ENCODE results near the gene OR2M4. TPM values are rescaled to one million over a fixed set of nuclear protein-coding genes. Genes with fewer than 3 reads are reported as not detected.

Gene OR2M4
- total RNA-seq, 1 experiment from 2014 or later = not detected

DNA sequence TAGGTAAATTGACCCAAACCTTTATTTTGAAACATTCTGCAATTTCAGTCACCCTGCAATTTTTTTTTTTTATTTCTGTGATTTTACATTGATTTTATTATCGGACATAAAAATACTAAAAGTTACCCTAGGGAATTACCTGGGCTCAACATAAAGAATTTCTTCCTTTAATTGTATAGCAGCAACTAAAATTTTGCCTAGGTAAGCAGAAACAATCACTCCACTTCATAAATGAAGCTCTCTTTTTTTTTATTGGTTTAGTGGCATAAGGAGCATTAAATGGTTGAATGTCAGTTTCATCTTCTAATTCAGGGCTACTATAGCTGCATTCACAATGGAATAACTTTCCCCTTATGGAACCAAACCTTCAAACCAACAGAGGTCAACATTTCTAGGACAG lies 15.3 kb upstream of the OR2M4 start:
- DNase-seq (ENCODE audit: low read depth, low spot score) (no peak), ATAC-seq (no peak)
- RAD21 ChIA-PET (ENCODE audit: low non-redundant PET in 1 of 2, low total read pairs in 2 of 2, uncharacterized antibody in 2 of 2, unreplicated experiment in 2 of 2) = no interaction called here
- no peaks in the 10 kb centered on the region for H3K27me3 ChIP-seq (ENCODE audit: insufficient read depth, low read length)
- H3K36me3 ChIP-seq (ENCODE audit: control insufficient read depth in 1 of 2, insufficient read depth in 2 of 2, low read length in 2 of 2) = no peaks in the 10 kb centered on the region
- CTCF ChIA-PET = no interaction called here
- no peaks in the 10 kb centered on the region for H4K20me1 ChIP-seq (ENCODE audit: insufficient read depth)
- H3K9ac ChIP-seq (ENCODE audit: low read length) = no peak overlapping the region
- H2AFZ ChIP-seq (ENCODE audit: low read depth, low read length, poor library complexity, severe bottlenecking) = no peak overlapping the region
- H3K4me2 ChIP-seq (ENCODE audit: low read length) = no peak overlapping the region
- no peak overlapping the region for H3K27ac ChIP-seq (ENCODE audit: low read depth, low read length)
- H3K9me3 ChIP-seq (ENCODE audit: control insufficient read depth in 1 of 2, insufficient read depth in 1 of 2, low read depth in 1 of 2, low read length in 2 of 2) = peaks cover 7 to 17% of the 10 kb centered on the region in 2 experiments; a peak in 2 of 4 replicates
- no peak overlapping the region for H3K4me3 ChIP-seq (replicated peaks in 1 of 2; ENCODE audit: low read depth in 1 of 2, low read length in 2 of 2)
- no peaks in the 10 kb centered on the region for H3K4me1 ChIP-seq (ENCODE audit: control insufficient read depth in 1 of 2, insufficient read depth in 2 of 2, low read length in 2 of 2)
- POLR2A ChIA-PET = no interaction called here
- intact Hi-C loops (cut with micrococcal nuclease) = no loop called here
- no peaks in the 10 kb centered on the region for H3K79me2 ChIP-seq (ENCODE audit: insufficient read depth, low read length)
- BruUV-seq (replicated peaks) = no TSS peak
- TF ChIP-seq POLR2A (IDR thresholded peaks at IDR 0.05; ENCODE audit: borderline replicate concordance, extremely low read depth, insufficient read depth, insufficient read length) = no peak
- no peaks in the 10 kb centered on the region for H3K9me2 ChIP-seq (ENCODE audit: insufficient read depth)

DNA sequence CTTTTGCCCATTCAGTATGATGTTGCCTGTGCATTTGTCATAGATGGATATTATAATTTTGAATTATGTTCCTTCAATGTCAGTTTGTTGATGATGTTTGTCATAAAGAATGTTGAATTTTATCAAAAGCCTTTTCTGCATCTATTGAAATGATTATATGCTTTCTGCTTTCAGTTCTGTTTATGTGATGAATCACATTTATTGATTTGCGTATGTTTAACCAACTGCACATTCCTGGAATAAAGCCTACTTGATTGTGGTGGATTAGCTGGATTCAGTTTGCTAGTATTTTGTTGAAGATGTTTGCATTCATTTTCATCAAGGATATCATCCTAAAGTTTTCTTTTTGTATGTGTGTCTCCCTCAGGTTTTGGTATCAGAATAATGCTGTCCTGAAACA lies 5.7 kb upstream of the OR2M4 start:
- TF ChIP-seq POLR2A (IDR thresholded peaks at IDR 0.05; ENCODE audit: borderline replicate concordance, extremely low read depth, insufficient read depth, insufficient read length) (no peak), RAD21 (IDR thresholded peaks at IDR 0.05; ENCODE audit: low read depth) (no peak), ELF1 (IDR thresholded peaks at IDR 0.05; ENCODE audit: borderline replicate concordance, low read depth) (no peak), POLR2AphosphoS5 (IDR thresholded peaks at IDR 0.05; ENCODE audit: low read depth, low read length) (no peak), CBX3 (IDR thresholded peaks at IDR 0.05; ENCODE audit: low read depth) (no peak), EZH2phosphoT487 (IDR thresholded peaks at IDR 0.05; ENCODE audit: borderline replicate concordance) (no peak), EGR1 (IDR thresholded peaks at IDR 0.05; ENCODE audit: low read depth) (no peak), SP1 (IDR thresholded peaks at IDR 0.05; ENCODE audit: low read depth) (no peak), ZFX (IDR thresholded peaks at IDR 0.05) (no peak), FOSL1 (IDR thresholded peaks at IDR 0.05; ENCODE audit: low read depth) (no peak), ZNF274 (IDR thresholded peaks at IDR 0.05; ENCODE audit: low read depth, low read length) (no peak)
- TF ChIP-seq, protein P1, sequence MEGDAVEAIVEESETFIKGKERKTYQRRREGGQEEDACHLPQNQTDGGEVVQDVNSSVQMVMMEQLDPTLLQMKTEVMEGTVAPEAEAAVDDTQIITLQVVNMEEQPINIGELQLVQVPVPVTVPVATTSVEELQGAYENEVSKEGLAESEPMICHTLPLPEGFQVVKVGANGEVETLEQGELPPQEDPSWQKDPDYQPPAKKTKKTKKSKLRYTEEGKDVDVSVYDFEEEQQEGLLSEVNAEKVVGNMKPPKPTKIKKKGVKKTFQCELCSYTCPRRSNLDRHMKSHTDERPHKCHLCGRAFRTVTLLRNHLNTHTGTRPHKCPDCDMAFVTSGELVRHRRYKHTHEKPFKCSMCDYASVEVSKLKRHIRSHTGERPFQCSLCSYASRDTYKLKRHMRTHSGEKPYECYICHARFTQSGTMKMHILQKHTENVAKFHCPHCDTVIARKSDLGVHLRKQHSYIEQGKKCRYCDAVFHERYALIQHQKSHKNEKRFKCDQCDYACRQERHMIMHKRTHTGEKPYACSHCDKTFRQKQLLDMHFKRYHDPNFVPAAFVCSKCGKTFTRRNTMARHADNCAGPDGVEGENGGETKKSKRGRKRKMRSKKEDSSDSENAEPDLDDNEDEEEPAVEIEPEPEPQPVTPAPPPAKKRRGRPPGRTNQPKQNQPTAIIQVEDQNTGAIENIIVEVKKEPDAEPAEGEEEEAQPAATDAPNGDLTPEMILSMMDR (IDR thresholded peaks at IDR 0.05 in 2 of 3, conservative IDR thresholded peaks at IDR 0.05 in 1 of 3; ENCODE audit: borderline replicate concordance in 1 of 3, insufficient read depth in 1 of 3, low read depth in 2 of 3, low read length in 2 of 3) = no peak
- TF ChIP-seq, protein P2, sequence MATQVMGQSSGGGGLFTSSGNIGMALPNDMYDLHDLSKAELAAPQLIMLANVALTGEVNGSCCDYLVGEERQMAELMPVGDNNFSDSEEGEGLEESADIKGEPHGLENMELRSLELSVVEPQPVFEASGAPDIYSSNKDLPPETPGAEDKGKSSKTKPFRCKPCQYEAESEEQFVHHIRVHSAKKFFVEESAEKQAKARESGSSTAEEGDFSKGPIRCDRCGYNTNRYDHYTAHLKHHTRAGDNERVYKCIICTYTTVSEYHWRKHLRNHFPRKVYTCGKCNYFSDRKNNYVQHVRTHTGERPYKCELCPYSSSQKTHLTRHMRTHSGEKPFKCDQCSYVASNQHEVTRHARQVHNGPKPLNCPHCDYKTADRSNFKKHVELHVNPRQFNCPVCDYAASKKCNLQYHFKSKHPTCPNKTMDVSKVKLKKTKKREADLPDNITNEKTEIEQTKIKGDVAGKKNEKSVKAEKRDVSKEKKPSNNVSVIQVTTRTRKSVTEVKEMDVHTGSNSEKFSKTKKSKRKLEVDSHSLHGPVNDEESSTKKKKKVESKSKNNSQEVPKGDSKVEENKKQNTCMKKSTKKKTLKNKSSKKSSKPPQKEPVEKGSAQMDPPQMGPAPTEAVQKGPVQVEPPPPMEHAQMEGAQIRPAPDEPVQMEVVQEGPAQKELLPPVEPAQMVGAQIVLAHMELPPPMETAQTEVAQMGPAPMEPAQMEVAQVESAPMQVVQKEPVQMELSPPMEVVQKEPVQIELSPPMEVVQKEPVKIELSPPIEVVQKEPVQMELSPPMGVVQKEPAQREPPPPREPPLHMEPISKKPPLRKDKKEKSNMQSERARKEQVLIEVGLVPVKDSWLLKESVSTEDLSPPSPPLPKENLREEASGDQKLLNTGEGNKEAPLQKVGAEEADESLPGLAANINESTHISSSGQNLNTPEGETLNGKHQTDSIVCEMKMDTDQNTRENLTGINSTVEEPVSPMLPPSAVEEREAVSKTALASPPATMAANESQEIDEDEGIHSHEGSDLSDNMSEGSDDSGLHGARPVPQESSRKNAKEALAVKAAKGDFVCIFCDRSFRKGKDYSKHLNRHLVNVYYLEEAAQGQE (IDR thresholded peaks at IDR 0.05; ENCODE audit: low read depth) = no peak
- BruUV-seq (replicated peaks) = no TSS peak
- H3K27ac ChIP-seq (ENCODE audit: low read depth, low read length) = no peak overlapping the region
- H3K9me3 ChIP-seq (ENCODE audit: control insufficient read depth in 1 of 2, insufficient read depth in 1 of 2, low read depth in 1 of 2, low read length in 2 of 2) = peaks cover 3 to 22% of the 10 kb centered on the region in 2 experiments; a peak in 2 of 4 replicates
- no peaks in the 10 kb centered on the region for H3K4me1 ChIP-seq (ENCODE audit: control insufficient read depth in 1 of 2, insufficient read depth in 2 of 2, low read length in 2 of 2)
- no peak overlapping the region for H3K9ac ChIP-seq (ENCODE audit: low read length)
- intact Hi-C loops (cut with micrococcal nuclease) = no loop called here
- ChIA-PET RAD21 (ENCODE audit: low non-redundant PET in 1 of 2, low total read pairs in 2 of 2, uncharacterized antibody in 2 of 2, unreplicated experiment in 2 of 2) (no interaction called here), POLR2A (no interaction called here), CTCF (no interaction called here)
- no peaks in the 10 kb centered on the region for H3K27me3 ChIP-seq (ENCODE audit: insufficient read depth, low read length)
- no peaks in the 10 kb centered on the region for H3K9me2 ChIP-seq (ENCODE audit: insufficient read depth)
- H4K20me1 ChIP-seq (ENCODE audit: insufficient read depth) = no peaks in the 10 kb centered on the region
- DNase-seq (ENCODE audit: low read depth, low spot score) (no peak), ATAC-seq (no peak)
- no peaks in the 10 kb centered on the region for H3K79me2 ChIP-seq (ENCODE audit: insufficient read depth, low read length)
- H3K4me2 ChIP-seq (ENCODE audit: low read length) = no peak overlapping the region
- H3K4me3 ChIP-seq (replicated peaks in 1 of 2; ENCODE audit: low read depth in 1 of 2, low read length in 2 of 2) = no peak overlapping the region
- H3K36me3 ChIP-seq (ENCODE audit: control insufficient read depth in 1 of 2, insufficient read depth in 2 of 2, low read length in 2 of 2) = no peaks in the 10 kb centered on the region
- H2AFZ ChIP-seq (ENCODE audit: low read depth, low read length, poor library complexity, severe bottlenecking) = no peak overlapping the region

All from HCT116 (cell line).